HG02884 (cell line): ENCODE results near the gene PRDM4.
"Not testable (repeated sequence)": the region's sequence is repeated elsewhere in the genome, so short reads cannot be mapped to it uniquely, and the experiment has no call there.

Experiments
- ATAC-seq: cut with Tn5 transposase; IDR thresholded peaks from one replicate; pipeline ENCODE4 v1.9.1; 2021; ENCODE audit warnings: mild to moderate bottlenecking, moderate library complexity; ENCODE audit not compliant: unreplicated experiment

PRDM4 gene

GRCh38 chr12:107705522-107705921 lies 55.4 kb downstream of the PRDM4 start:
- ATAC-seq: not testable (repeated sequence)

GRCh38 chr12:107704041-107704440 lies 56.9 kb downstream of the PRDM4 start:
- ATAC-seq: no peak

DNA sequence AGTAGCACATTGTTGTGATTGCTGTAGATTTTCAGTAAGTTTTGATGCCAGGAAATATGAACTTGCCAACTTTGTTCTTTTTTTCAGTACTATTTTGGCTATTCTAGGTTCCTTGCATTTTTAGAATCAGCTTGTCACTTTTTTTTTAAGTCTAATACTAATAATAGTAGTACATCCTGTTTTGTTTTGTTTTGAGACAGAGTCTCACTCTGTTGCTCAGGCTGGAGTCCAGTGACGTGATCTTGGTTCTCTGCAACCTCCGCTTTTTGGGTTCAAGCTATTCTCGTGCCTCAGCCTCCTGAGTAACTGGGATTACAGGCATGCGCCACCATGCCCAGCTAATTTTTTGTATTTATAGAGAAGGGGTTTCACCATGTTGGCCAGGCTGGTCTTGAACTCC lies 58.8 kb downstream of the PRDM4 start:
- ATAC-seq: no peak

DNA sequence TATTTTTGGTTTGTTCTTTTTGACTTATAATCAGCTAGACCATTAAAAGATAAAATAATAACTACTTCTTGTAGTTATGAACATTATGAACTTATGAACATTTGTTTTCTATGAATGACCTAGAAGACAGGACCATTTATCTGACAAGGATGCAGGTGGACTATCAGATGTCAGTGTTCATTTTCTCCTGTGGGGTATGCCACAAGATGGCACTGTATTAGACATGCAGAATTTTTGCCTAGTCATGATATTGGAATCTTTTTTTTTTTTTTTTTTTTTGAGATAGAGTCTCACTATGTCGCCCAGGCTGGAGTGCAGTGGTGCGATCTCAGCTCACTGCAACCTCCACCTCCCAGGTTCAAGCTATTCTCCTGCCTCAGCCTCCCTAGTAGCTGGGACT lies 65.2 kb downstream of the PRDM4 start:
- not testable (repeated sequence) for ATAC-seq

GRCh38 chr12:107685360-107686248 lies 75.3 kb downstream of the PRDM4 start, which contains the start of gene PWP1:
Gene PWP1, plus strand, starts transcription at chr12:107685799. Its CDS starts 101 bp downstream, at chr12:107685900.
- ATAC-seq: peak; percentile 88

DNA sequence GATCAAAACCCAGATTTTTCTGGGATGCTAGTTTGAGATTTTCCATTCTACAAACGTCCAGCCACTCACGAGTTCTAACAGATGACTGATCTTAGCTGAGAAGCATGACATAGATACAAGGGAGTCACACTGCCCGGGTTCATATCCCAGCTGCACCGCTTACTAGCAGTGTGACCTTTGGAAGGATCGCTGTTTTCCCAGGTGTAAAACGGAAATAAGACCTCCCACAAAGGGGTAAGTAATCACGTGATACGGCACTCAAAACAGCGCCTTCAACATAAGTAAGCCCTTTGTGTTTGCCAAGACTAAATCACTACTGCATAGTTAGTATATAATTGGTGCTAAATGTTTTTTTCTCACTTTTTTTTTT lies 76.0 kb downstream of the PRDM4 start:
- ATAC-seq: no peak

DNA sequence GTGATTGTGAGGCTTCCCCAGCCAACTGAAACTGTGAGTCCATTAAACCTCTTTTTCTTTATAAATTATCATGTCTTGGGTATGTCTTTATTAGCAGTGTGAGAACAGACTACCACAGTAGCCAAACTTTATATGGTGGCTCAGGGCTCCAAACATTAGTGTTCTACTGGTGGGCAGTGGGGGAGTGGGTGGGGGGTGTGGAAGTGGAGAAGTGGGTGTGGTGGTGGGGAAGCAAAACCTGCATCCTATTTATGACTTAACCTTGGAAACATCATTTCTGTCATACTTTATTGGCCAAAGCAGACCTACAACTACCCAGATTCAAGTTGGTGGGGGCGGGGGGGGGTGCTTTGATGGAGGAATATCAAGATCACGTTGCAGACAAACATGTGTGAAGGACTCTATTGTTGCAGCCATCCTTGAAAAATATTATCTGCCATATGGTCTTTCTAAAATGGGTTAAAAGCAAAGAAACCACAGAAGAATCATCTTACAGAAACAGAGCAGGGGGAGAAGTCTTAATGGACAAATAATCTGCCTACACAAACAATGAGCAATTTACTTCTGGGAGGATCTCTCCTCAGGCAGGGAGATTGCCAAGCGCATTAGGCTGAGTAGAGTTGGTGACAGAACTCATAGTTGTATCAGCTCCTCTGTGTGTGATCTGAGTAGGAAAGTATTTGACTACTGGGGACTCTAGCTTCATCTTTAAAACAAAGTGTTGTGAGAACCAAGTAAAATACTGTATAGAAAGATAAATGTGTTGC lies 76.7 kb downstream of the PRDM4 start:
- ATAC-seq: no peak
